ENCODE measurements around the gene IPCEF1.

Gene IPCEF1

DNA sequence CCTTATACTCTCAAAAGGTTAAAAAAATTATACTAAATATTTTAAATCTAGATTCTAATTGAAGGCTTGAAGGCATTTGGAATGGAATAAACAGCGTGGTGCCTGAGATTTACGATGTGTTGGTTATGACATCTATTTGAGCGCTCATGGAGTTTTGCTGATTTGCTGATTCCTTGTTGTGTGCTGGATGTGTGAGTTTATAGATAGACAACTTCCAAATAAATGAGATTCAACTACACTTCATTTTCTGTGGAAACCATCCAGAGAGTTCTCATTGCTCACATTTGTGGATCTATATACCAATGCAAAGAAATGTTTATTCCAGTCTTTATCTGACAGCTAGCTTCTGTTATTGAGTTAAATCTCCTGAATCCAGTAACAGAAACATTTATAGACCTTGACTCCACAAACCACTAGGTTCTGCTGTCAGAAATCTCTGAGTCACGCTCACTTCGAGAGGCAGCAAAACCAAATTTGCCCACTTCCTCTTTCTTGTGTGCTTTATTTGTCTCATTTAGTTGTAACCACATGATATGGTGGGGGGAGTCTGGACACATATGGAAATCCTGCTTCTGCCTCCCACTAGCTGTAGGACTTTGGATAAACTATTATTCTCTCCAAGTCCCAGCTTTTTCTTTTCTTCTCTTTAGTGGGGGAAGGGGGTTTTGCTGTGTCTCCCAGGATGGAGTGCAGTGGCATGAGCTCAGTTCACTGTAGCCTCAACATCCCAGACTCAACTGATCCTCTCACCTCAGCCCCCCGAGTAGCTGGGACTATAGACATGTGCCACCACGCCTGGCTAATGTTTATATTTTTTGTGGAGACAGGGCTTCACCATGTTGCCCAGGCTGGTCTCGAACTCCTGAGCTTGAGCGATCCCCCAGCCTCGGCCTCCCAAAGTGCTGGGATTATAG, 54.5 kb downstream of the IPCEF1 start:
- DNase-seq (ENCODE audit: extremely low spot score, insufficient read length, low read depth) = peak; percentile 51
- peak; percentile 98 for FAIRE-seq

- DNase-seq (ENCODE audit: extremely low spot score, insufficient read length, low read depth) = no peak
- no peak for FAIRE-seq
Observed at GRCh38 chr6:154301086-154301625, 55.4 kb downstream of the IPCEF1 start.

DNA sequence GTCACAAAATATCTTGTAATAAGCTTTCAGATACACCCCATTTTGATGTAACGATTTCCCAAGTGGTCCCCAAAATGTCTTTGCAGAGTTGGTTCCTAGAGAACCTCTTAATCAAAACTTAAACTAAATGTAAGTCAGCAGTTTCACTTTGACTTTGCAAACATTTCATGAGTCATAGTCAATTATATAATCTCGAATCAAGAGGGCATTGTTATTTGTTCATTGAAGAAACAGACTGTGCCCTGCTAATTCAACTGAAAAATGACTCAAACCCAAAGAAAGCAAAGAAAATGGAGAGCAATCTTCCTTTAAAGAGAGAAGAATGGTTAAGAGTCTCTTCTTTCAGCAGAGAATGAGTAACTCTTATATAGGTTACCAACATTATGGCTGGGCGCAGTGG, 58.3 kb downstream of the IPCEF1 start:
- no peak for DNase-seq (ENCODE audit: extremely low spot score, insufficient read length, low read depth)
- peak; percentile 71 for FAIRE-seq

- no peak for DNase-seq (ENCODE audit: extremely low spot score, insufficient read length, low read depth)
- peak; percentile 33 for FAIRE-seq
Observed at GRCh38 chr6:154297721-154298120, 58.9 kb downstream of the IPCEF1 start.

- no peak for FAIRE-seq
- DNase-seq (ENCODE audit: extremely low spot score, insufficient read length, low read depth) = no peak
Observed at GRCh38 chr6:154297210-154297609, 59.4 kb downstream of the IPCEF1 start.

GRCh38 chr6:154295733-154296132, 60.9 kb downstream of the IPCEF1 start:
- FAIRE-seq (no peak), DNase-seq (ENCODE audit: extremely low spot score, insufficient read length, low read depth) (no peak)

GRCh38 chr6:154292855-154293519, 63.6 kb downstream of the IPCEF1 start:
- DNase-seq (ENCODE audit: extremely low spot score, insufficient read length, low read depth) = no peak
- FAIRE-seq = peak; percentile 35

DNA sequence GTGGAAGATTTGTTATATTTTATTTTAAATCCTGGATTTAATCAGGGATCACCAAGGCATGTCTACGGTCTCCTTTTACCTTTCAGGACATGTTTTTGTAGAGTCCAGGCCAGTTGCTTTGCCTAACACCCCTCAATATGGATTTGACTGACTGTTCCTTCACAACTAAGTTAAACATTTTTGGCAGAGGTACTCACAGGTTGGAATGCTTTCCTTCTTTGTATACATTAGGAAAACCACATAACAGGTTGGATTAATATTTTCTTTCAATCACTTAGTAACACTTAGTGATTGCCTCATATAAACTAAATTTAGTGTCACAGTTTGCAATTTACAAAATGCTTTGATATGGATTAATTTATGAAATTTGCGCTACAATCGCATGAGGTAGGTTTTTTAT, 64.5 kb downstream of the IPCEF1 start:
- no peak for FAIRE-seq

DNA sequence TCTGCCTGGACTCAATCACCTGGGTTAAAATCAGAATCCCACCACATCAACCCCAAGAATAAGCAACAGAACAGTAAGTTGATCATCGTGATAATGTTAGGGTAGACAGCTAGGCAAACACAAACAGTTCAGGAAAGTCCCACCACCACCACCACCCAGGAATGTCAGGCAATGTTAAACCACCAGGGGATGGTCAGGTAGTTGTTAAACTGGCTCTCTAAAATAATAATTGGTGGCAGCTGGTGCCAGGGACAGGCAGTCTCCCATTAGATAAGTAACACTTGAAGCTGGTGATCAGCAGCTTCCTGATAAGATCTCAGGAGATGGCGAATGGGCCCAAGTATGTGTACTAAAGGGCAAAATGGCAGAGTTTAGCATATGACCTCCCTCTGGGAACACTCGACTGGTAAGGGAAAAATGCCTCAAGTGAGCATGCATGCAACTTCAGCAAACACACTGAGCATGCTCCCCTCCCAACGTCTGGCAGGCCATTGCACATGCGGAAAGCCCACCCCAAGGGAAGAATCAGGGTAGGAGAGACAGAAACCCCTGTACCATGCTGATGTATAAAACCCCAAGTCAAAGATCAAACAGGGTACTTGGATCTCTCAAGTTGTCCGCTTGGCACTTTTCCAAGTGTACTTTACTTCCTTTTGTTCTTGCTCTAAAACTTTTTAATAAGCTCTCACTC, 66.6 kb downstream of the IPCEF1 start:
- FAIRE-seq = peak; percentile 49
- no peak for DNase-seq (ENCODE audit: extremely low spot score, insufficient read length, low read depth)

More for the DNA sequence above, 64.5 kb downstream of the IPCEF1 start:
- DNase-seq (ENCODE audit: extremely low spot score, insufficient read length, low read depth) = no peak

DNA sequence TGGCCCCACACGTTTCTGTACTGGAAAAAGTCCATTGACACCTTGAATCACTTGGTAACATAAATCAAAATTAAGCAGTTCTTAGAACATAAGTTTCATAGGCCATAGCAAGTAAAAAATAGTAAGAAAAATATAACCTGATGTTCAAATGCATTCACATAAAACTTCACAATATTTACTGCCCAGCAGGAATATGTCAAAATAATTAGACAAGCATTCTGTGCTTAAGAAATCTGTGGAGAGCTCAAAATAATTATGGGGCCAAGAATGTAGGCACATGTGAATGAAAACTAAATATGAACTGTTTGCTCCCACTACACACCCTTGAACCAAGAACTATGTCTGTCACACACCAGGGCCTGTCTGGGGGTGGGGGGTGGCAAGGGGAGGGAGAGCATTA, 70.8 kb downstream of the IPCEF1 start:
- FAIRE-seq (no peak), DNase-seq (ENCODE audit: extremely low spot score, insufficient read length, low read depth) (no peak)

GRCh38 chr6:154284313-154284853, 72.2 kb downstream of the IPCEF1 start:
- FAIRE-seq (peak; percentile 51), DNase-seq (ENCODE audit: extremely low spot score, insufficient read length, low read depth) (no peak)

DNA sequence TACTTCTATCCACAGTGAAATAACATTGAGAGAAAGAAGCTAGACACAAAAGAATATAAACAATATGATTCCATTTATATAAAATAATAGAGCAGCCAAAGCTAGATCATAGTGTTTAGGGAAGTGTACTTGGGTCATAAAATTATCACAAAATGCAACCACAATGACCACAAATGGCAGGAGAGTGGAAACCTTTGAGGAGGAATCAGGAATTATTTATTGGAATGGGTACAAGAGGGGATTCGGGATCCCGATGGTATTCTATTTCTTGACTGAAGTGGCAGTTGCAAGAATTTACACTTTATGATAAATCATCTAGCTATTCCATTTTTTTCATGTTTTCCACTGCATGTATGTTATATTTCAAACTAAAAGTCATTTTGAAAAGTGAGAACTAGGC, 76.1 kb downstream of the IPCEF1 start:
- FAIRE-seq (no peak), DNase-seq (ENCODE audit: extremely low spot score, insufficient read length, low read depth) (no peak)

GRCh38 chr6:154277629-154278017, 79.0 kb downstream of the IPCEF1 start:
- FAIRE-seq = no peak
- DNase-seq (ENCODE audit: extremely low spot score, insufficient read length, low read depth) = no peak

GRCh38 chr6:154276810-154277628, 79.6 kb downstream of the IPCEF1 start:
- DNase-seq (ENCODE audit: extremely low spot score, insufficient read length, low read depth) = no peak
- peak; percentile 90 for FAIRE-seq

- FAIRE-seq (peak; percentile 44), DNase-seq (ENCODE audit: extremely low spot score, insufficient read length, low read depth) (no peak)
Observed at GRCh38 chr6:154274168-154274567, 82.4 kb downstream of the IPCEF1 start.

- no peak for DNase-seq (ENCODE audit: extremely low spot score, insufficient read length, low read depth)
- no peak for FAIRE-seq
Observed at GRCh38 chr6:154268486-154268885, 88.1 kb downstream of the IPCEF1 start.

DNA sequence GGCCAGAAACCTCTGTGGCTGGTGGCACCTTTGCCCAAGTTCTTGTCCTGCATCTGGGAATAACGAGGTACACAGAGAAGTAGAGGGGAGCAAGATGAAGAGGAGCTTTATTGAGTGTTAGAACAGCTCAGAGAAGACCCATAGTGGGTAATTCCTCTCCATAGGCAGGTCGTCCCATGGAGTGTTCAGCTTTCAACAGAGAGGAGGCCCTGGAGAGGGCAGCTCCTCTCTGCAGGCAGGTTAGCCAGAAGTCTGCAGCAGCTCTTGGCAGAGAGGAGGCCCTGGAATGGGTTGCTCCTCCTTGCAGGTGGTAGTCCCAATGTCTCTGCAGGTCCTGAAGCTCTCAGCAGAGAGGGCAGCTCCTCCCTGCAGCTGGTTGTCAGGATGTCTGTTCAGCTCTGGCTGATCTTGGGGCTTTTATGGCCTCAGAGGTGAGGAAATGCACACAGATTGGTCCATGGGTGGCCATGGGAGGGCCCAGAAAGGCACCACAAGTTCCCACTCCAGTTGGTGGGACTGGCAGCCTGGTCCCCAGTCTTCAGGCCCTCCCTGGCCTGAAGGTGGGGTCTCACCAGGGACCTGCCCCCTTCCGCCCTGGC, 89.0 kb downstream of the IPCEF1 start:
- FAIRE-seq = peak; percentile 81
- no peak for DNase-seq (ENCODE audit: extremely low spot score, insufficient read length, low read depth)

GRCh38 chr6:154266560-154267099, 90.0 kb downstream of the IPCEF1 start:
- DNase-seq (ENCODE audit: extremely low spot score, insufficient read length, low read depth) (no peak), FAIRE-seq (peak; percentile 77)

Data from GM18507 (cell line).